K562 (cell line): ENCODE results near the gene CARMIL1. TPM values are rescaled to one million over a fixed set of nuclear protein-coding genes. Genes with fewer than 3 reads are reported as not detected.

Experiments used
- ATAC-seq: fragments of 200-7000 bp; cut with Tn5 transposase; 3 replicates; pipeline ENCODE4 v1.9.1; 2020; ENCODE audit warnings: moderate library complexity
- BruUV-seq: library from RNA; stranded (reverse); fragments of 400-500 nt; replicated peaks from 2 replicates; lab custom pipeline; 2021; lab: Mats Ljungman, UMichigan
- CTCF ChIA-PET: fragments of 300-600 bp; formaldehyde crosslinking; extraction: SDS; loops from one replicate; lab custom pipeline; 2021; ENCODE audit warnings: low intra/inter-chr PET ratio; lab: Yijun Ruan, JAX
- POLR2A ChIA-PET: fragments of 300-600, 350-650 bp; sonication (Branson Sonifier 250); formaldehyde crosslinking; extraction: SDS; loops from one replicate; lab custom pipeline; 2021; ENCODE audit warnings: antibody characterized with exemption, inconsistent platforms; lab: Yijun Ruan, JAX
- DNase-seq, 4 experiments: peaks; one replicate each; pipeline versions ENCODE4 v3.0.0 to v3.0.0-alpha.2; 2011 to 2018; ENCODE audit warnings: low spot score in 3 of 4, mixed read lengths in 3 of 4; ENCODE audit errors: extremely low read depth in 1 of 4
- FAIRE-seq: peaks from 2 replicates; lab custom pipeline; 2011; peaks lifted over from hg19 to GRCh38; lab: Jason Lieb, UNC
- H2AFZ ChIP-seq: 2 replicates; pipeline ENCODE4 v1.6.0; 2011; ENCODE audit warnings: low read depth, low read length, control low read depth, inconsistent platforms
- H3K27ac ChIP-seq: fragments of 200-600 bp; 3 replicates; pipeline ENCODE4 v1.8.0; 2011; ENCODE audit warnings: low read depth, mild to moderate bottlenecking, control low read depth, inconsistent platforms, low read length, moderate library complexity, mixed read lengths; ENCODE audit errors: extremely low read depth
- H3K27me3 ChIP-seq, 2 experiments: fragments of 300-600 bp in 1 of 2; 2 replicates in 1 of 2; 3 replicates in 1 of 2; pipeline versions ENCODE4 v1.6.0 to v1.8.0; 2011; ENCODE audit warnings: inconsistent platforms in 2 of 2, low read length in 2 of 2, mild to moderate bottlenecking in 1 of 2, mixed read lengths in 1 of 2, moderate library complexity in 1 of 2; ENCODE audit not compliant: control insufficient read depth in 2 of 2, insufficient read depth in 2 of 2
- H3K36me3 ChIP-seq: fragments of 300-600 bp; 3 replicates; pipeline ENCODE4 v1.8.0; 2011; ENCODE audit warnings: mild to moderate bottlenecking, low read length, inconsistent platforms; ENCODE audit not compliant: control insufficient read depth, insufficient read depth
- H3K4me1 ChIP-seq, 2 experiments: fragments of 200-600 bp in 1 of 2; replicated peaks in 1 of 2; 2 replicates in 1 of 2; 3 replicates in 1 of 2; pipeline versions ENCODE4 v1.5.1 to v1.8.0; 2011; ENCODE audit warnings: inconsistent platforms in 2 of 2, low read length in 2 of 2, mild to moderate bottlenecking in 1 of 2, mixed read lengths in 1 of 2, moderate library complexity in 1 of 2; ENCODE audit not compliant: control insufficient read depth in 2 of 2, insufficient read depth in 2 of 2
- H3K4me2 ChIP-seq: 2 replicates; pipeline ENCODE4 v1.6.1; 2011; ENCODE audit warnings: low read length, control low read depth, inconsistent platforms, mixed read lengths; ENCODE audit not compliant: insufficient read depth
- H3K4me3 ChIP-seq: fragments of 200-600 bp; sonication (generic), shearing (Covaris generic); 2 replicates; pipeline ENCODE4 v1.5.1; 2016; ENCODE audit warnings: control low read depth, inconsistent platforms
- H3K79me2 ChIP-seq: fragments of 200-600 bp; 3 replicates; pipeline ENCODE4 v1.8.0; 2011; ENCODE audit warnings: low read length, inconsistent platforms; ENCODE audit not compliant: control insufficient read depth, insufficient read depth
- H3K9ac ChIP-seq, 2 experiments: 2 replicates each; pipeline versions ENCODE4 v1.6.0 to v1.6.1; 2011; ENCODE audit warnings: low read depth in 2 of 2, low read length in 2 of 2, control low read depth in 1 of 2, inconsistent platforms in 1 of 2, mild to moderate bottlenecking in 1 of 2, mixed read lengths in 1 of 2; ENCODE audit not compliant: insufficient read depth in 1 of 2
- H3K9me1 ChIP-seq: one replicate; pipeline ENCODE4 v1.6.0; 2011; ENCODE audit warnings: inconsistent platforms, mild to moderate bottlenecking, low read length, moderate library complexity; ENCODE audit not compliant: control insufficient read depth, insufficient read depth
- H3K9me3 ChIP-seq: replicated peaks from 2 replicates; pipeline ENCODE4 v1.5.1; 2011; ENCODE audit warnings: low read depth, low read length, inconsistent platforms; ENCODE audit not compliant: control insufficient read depth, insufficient read depth
- H4K20me1 ChIP-seq: replicated peaks from 2 replicates; pipeline ENCODE4 v1.6.1; 2011; ENCODE audit warnings: low read length, inconsistent platforms, mixed read lengths; ENCODE audit not compliant: control insufficient read depth, insufficient read depth
- JUNB ChIP-seq: fragments of 450-650 bp; formaldehyde crosslinking; conservative IDR thresholded peaks from 2 replicates; pipeline ENCODE4 v1.4.0; 2020; ENCODE audit warnings: mild to moderate bottlenecking
- NFXL1 ChIP-seq: fragments of 450-650 bp; formaldehyde crosslinking; IDR thresholded peaks from 2 replicates; pipeline ENCODE4 v1.4.0; 2021; ENCODE audit warnings: mild to moderate bottlenecking
- POLR2A ChIP-seq: fragments of 450-650 bp; conservative IDR thresholded peaks from 2 replicates; pipeline ENCODE4 v1.6.1; 2016
- STAG1 ChIP-seq: sonication (generic); formaldehyde crosslinking; IDR thresholded peaks from 2 replicates; pipeline ENCODE4 v1.5.0; 2020; ENCODE audit warnings: missing genetic modification reagents, borderline replicate concordance
- ZNF274 ChIP-seq: IDR thresholded peaks from 2 replicates; pipeline ENCODE4 v1.6.1; 2011; ENCODE audit warnings: low read depth, mild to moderate bottlenecking, low read length, moderate library complexity, borderline replicate concordance
- ZNF41 ChIP-seq: fragments of 250-450 bp; sonication (Bioruptor Pico); conservative IDR thresholded peaks from 2 replicates; pipeline ENCODE4 v1.4.0; 2020; ENCODE audit warnings: mild to moderate bottlenecking
- ZNF444 ChIP-seq: fragments of 250-450 bp; sonication (Bioruptor Pico); IDR thresholded peaks from 2 replicates; pipeline ENCODE4 v1.4.0; 2020; ENCODE audit warnings: mild to moderate bottlenecking, moderate library complexity
- ZNF695 ChIP-seq: fragments of 450-650 bp; formaldehyde crosslinking; IDR thresholded peaks from 2 replicates; pipeline ENCODE4 v1.4.0; 2020; ENCODE audit warnings: mild to moderate bottlenecking, moderate library complexity
- ZNF77 ChIP-seq: fragments of 250-450 bp; sonication (Bioruptor Pico); IDR thresholded peaks from 2 replicates; pipeline ENCODE4 v1.5.0; 2020
- ZZZ3 ChIP-seq: fragments of 450-650 bp; IDR thresholded peaks from 2 replicates; pipeline ENCODE4 v1.6.1; 2016; ENCODE audit warnings: antibody characterized with exemption, mild to moderate bottlenecking, moderate library complexity
- WGBS: fragments of 100-300 bp; shearing (Covaris generic); methylation state at CpG from one replicate; pipeline ENCODE4 v1.1.6; 2016; ENCODE audit warnings: low coverage, mixed read lengths; ENCODE audit not compliant: insufficient coverage; ENCODE audit errors: missing lambda C conversion rate; 5-methylcytosine and 5-hydroxymethylcytosine counted together
- in situ Hi-C: fragments of 300-500 bp; cut with MboI; formaldehyde crosslinking; loops from 4 replicates; pipeline ENCODE4 v1.15.0; 2018; ENCODE audit warnings: inconsistent platforms, mixed read lengths
- intact Hi-C: fragments of 100-400 bp; cut with micrococcal nuclease; formaldehyde crosslinking; loops from 2 replicates; pipeline ENCODE4 v1.14.2; 2022
- polyA plus RNA-seq, 8 experiments: library from polyadenylated mRNA; depleted of rRNA in 4 of 8; stranded (reverse) in 5 of 8; unstranded in 3 of 8; fragments of >200 nt; fragmentation: Nextera tagmentation in 2 of 8; fragmentation: Illumina TruSeq in 1 of 8; extraction: Ambion mirVana in 2 of 8; extraction: Trizol in 1 of 8; gene quantifications; 2 replicates each; pipeline versions ENCODE4 v1.2.1 to v1.2.3, GENCODE V29; 2011 to 2014; ENCODE audit warnings: inconsistent platforms in 1 of 8, missing spikeins in 1 of 8
- total RNA-seq, 7 experiments: library from RNA; depleted of rRNA in 6 of 7; stranded (reverse); fragments of >200 nt in 6 of 7; fragmentation: Illumina TruSeq in 2 of 7; extraction: Trizol in 2 of 7; gene quantifications; 2 replicates each; pipeline versions ENCODE4 v1.2.1 to v1.2.3, GENCODE V29; 2011 to 2021; ENCODE audit warnings: low replicate concordance in 1 of 7
- TF ChIP-seq, protein P1 (sequence below): sonication (generic); formaldehyde crosslinking; IDR thresholded peaks from 2 replicates; pipeline ENCODE4 v1.8.0; 2023; ENCODE audit warnings: mild to moderate bottlenecking, missing genetic modification reagents
- TF ChIP-seq, protein P2 (sequence below): fragments of 450-650 bp; IDR thresholded peaks from 2 replicates; pipeline ENCODE4 v1.6.1; 2016; ENCODE audit warnings: mild to moderate bottlenecking
- TF ChIP-seq, protein P3 (sequence below): fragments of 250-450 bp; sonication (Bioruptor Pico); IDR thresholded peaks from 2 replicates; pipeline ENCODE4 v1.5.0; 2022; ENCODE audit warnings: mild to moderate bottlenecking

Gene CARMIL1
- total and polyA plus RNA-seq, 9 of the 15 experiments (the other 6 are each of a cell fraction or from before 2014, with no cell fraction given), result 0.04 to 0.32 (median 0.10) TPM; not detected in 1

DNA sequence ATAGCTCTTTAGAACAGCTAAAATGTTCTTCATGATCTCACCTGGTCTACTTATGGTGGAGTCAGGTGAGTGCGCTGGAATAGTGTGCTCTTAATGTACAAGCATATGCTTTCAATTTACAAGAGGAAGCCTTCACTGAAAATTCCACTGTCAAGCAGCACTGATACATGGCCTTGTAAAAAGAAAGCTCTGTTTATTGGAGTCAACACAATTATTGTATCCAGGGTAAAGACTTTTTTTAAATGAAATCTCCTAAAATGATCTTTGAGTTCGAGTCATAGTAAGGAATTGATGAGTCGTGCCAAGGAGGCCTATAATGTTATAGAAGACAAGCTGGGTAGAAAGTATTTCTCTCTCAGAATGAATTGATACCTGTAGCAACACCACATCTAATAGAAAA, 41.6 kb upstream of the CARMIL1 start:
- Histone ChIP-seq H3K79me2 (no peaks in the 10 kb centered on the region), H3K4me2 (no peak overlapping the region), H3K4me1 (no peaks in the 10 kb centered on the region), H3K36me3 (no peaks in the 10 kb centered on the region), H3K9me1 (no peaks in the 10 kb centered on the region), H3K27me3 (peaks cover under 1 to 1% of the 10 kb centered on the region in 2 experiments; a peak in 3 of 5 replicates), H3K4me3 (no peak overlapping the region), H2AFZ (no peak overlapping the region), H3K9me3 (no peaks in the 10 kb centered on the region), H3K9ac (no peak overlapping the region), H3K27ac (no peak overlapping the region)
- CTCF ChIA-PET, result no interaction called here
- ATAC-seq (no peak), FAIRE-seq (no peak), DNase-seq (no peak)
- intact Hi-C loops (no loop called here), in situ Hi-C loops (no loop called here)
- POLR2A ChIA-PET, result no interaction called here
- 1% methylated on average over 3 of the region's 3 CpGs for WGBS
- no peak for TF ChIP-seq POLR2A
- no peak for TF ChIP-seq ZNF695
- TF ChIP-seq ZNF274, result no peak
- no peak for TF ChIP-seq NFXL1 (CRISPR knock-in tag)
- TF ChIP-seq JUNB, result no peak
- TF ChIP-seq, protein P1, sequence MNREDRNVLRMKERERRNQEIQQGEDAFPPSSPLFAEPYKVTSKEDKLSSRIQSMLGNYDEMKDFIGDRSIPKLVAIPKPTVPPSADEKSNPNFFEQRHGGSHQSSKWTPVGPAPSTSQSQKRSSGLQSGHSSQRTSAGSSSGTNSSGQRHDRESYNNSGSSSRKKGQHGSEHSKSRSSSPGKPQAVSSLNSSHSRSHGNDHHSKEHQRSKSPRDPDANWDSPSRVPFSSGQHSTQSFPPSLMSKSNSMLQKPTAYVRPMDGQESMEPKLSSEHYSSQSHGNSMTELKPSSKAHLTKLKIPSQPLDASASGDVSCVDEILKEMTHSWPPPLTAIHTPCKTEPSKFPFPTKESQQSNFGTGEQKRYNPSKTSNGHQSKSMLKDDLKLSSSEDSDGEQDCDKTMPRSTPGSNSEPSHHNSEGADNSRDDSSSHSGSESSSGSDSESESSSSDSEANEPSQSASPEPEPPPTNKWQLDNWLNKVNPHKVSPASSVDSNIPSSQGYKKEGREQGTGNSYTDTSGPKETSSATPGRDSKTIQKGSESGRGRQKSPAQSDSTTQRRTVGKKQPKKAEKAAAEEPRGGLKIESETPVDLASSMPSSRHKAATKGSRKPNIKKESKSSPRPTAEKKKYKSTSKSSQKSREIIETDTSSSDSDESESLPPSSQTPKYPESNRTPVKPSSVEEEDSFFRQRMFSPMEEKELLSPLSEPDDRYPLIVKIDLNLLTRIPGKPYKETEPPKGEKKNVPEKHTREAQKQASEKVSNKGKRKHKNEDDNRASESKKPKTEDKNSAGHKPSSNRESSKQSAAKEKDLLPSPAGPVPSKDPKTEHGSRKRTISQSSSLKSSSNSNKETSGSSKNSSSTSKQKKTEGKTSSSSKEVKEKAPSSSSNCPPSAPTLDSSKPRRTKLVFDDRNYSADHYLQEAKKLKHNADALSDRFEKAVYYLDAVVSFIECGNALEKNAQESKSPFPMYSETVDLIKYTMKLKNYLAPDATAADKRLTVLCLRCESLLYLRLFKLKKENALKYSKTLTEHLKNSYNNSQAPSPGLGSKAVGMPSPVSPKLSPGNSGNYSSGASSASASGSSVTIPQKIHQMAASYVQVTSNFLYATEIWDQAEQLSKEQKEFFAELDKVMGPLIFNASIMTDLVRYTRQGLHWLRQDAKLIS (CRISPR knock-in tag), result no peak
- no peak for TF ChIP-seq ZNF41
- TF ChIP-seq ZNF444 (CRISPR knock-in tag), result no peak
- TF ChIP-seq, protein P2, sequence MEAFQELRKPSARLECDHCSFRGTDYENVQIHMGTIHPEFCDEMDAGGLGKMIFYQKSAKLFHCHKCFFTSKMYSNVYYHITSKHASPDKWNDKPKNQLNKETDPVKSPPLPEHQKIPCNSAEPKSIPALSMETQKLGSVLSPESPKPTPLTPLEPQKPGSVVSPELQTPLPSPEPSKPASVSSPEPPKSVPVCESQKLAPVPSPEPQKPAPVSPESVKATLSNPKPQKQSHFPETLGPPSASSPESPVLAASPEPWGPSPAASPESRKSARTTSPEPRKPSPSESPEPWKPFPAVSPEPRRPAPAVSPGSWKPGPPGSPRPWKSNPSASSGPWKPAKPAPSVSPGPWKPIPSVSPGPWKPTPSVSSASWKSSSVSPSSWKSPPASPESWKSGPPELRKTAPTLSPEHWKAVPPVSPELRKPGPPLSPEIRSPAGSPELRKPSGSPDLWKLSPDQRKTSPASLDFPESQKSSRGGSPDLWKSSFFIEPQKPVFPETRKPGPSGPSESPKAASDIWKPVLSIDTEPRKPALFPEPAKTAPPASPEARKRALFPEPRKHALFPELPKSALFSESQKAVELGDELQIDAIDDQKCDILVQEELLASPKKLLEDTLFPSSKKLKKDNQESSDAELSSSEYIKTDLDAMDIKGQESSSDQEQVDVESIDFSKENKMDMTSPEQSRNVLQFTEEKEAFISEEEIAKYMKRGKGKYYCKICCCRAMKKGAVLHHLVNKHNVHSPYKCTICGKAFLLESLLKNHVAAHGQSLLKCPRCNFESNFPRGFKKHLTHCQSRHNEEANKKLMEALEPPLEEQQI, result no peak
- TF ChIP-seq ZNF77 (CRISPR knock-in tag), result no peak
- no peak for TF ChIP-seq STAG1 (CRISPR knock-in tag)
- TF ChIP-seq, protein P3, sequence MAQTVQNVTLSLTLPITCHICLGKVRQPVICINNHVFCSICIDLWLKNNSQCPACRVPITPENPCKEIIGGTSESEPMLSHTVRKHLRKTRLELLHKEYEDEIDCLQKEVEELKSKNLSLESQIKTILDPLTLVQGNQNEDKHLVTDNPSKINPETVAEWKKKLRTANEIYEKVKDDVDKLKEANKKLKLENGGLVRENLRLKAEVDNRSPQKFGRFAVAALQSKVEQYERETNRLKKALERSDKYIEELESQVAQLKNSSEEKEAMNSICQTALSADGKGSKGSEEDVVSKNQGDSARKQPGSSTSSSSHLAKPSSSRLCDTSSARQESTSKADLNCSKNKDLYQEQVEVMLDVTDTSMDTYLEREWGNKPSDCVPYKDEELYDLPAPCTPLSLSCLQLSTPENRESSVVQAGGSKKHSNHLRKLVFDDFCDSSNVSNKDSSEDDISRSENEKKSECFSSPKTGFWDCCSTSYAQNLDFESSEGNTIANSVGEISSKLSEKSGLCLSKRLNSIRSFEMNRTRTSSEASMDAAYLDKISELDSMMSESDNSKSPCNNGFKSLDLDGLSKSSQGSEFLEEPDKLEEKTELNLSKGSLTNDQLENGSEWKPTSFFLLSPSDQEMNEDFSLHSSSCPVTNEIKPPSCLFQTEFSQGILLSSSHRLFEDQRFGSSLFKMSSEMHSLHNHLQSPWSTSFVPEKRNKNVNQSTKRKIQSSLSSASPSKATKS (CRISPR knock-in tag), result no peak
- no peak for TF ChIP-seq ZZZ3
- TF ChIP-seq, all 486 proteins: peak for 0
- H4K20me1 ChIP-seq, result no peaks in the 10 kb centered on the region
- no TSS peak for BruUV-seq
